Body of pancreas (tissue), 4 donors: ENCODE results near the gene FYCO1.

ENCODE experiments used
- POLR2A ChIP-seq, 3 donors: fragments of 450-650 bp; IDR thresholded peaks; one replicate each; pipeline ENCODE4 v1.6.1; 2016; ENCODE audit warnings: antibody characterized with exemption in 3 of 3, mild to moderate bottlenecking in 2 of 3
- TF ChIP-seq, protein P1 (sequence below), 7 experiments: fragments of 450-650 bp in 4 of 7; fragments of 200-600 bp in 3 of 7; sonication (generic) in 3 of 7; IDR thresholded peaks; one replicate each; pipeline ENCODE4 v1.5.1; 2016 to 2019; ENCODE audit warnings: antibody characterized with exemption in 7 of 7

DNA sequence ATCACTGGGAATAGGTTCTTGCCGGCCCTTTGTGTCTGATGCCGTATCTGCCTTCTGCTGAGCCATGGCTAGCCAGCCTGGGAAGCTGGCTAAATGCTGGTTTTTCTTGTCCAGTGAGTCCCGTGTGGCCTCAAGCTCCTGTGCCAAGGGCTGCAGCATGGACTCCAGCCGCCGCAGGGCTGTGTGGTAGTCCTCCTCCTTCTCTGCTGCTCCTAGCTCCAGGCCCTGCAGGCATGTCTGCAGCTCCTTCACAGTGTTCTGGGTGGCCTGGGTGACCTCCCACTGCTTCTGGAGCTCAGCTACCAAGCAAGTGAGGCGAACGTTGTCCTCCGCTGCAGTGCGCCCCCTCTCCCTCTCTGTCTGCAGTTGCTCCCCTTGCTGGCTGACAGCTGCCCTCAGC lies 27.5 kb downstream of the FYCO1 start:
- TF ChIP-seq, protein P1, sequence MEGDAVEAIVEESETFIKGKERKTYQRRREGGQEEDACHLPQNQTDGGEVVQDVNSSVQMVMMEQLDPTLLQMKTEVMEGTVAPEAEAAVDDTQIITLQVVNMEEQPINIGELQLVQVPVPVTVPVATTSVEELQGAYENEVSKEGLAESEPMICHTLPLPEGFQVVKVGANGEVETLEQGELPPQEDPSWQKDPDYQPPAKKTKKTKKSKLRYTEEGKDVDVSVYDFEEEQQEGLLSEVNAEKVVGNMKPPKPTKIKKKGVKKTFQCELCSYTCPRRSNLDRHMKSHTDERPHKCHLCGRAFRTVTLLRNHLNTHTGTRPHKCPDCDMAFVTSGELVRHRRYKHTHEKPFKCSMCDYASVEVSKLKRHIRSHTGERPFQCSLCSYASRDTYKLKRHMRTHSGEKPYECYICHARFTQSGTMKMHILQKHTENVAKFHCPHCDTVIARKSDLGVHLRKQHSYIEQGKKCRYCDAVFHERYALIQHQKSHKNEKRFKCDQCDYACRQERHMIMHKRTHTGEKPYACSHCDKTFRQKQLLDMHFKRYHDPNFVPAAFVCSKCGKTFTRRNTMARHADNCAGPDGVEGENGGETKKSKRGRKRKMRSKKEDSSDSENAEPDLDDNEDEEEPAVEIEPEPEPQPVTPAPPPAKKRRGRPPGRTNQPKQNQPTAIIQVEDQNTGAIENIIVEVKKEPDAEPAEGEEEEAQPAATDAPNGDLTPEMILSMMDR (IDR thresholded peaks at IDR 0.05): no peak
- TF ChIP-seq POLR2A (IDR thresholded peaks at IDR 0.05): no peak
